Fibroblast of skin of right biceps (primary cell): ENCODE data around the gene ALDH1A1.

ENCODE experiments used
- DNase-seq: peaks from one replicate; pipeline ENCODE4 v3.0.0-alpha.2; 2013

Gene ALDH1A1

GRCh38 chr9:72952914-72953313, at the start of gene ALDH1A1:
ALDH1A1 (minus strand) TSS chr9:72953053; CDS start chr9:72953000, 53 bp downstream.
- no peak for DNase-seq

DNA sequence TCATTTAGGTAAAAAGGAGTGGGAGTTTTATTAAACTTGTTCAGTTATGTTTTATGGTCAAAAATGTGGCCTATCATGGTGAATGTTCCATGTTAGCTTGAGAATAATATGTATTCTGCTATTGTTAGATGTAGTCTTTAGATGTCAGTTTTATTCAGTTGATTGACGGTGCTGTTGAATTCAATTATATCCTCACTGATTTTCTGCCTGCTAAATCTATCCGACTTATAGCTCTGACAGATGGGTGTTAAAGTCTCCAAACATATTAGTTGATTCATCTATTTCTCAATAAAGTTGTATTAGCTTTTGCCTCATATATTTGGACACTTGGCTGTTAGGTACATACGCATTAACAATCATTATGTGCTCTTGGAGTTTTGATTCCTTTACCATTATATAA, 49.0 kb upstream of the ALDH1A1 start:
- DNase-seq: no peak

DNA sequence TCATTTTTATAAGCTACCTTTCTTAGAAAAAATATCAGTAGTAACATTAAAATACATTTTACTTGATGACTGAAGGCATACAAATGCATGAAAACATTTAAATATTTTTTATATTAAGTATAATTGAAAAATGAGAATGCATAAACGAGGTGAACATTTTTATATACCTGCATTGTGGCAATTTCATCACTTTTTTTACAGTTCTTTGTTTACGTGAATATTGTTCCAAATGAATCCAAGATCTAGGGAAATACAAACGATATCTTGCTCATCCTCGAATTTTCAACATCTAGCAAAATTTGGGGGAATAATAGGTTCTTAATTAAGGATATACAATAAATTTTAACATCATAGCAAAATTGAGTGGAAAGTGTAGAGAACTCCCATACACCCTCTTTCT, 45.5 kb upstream of the ALDH1A1 start:
- DNase-seq: no peak

DNA sequence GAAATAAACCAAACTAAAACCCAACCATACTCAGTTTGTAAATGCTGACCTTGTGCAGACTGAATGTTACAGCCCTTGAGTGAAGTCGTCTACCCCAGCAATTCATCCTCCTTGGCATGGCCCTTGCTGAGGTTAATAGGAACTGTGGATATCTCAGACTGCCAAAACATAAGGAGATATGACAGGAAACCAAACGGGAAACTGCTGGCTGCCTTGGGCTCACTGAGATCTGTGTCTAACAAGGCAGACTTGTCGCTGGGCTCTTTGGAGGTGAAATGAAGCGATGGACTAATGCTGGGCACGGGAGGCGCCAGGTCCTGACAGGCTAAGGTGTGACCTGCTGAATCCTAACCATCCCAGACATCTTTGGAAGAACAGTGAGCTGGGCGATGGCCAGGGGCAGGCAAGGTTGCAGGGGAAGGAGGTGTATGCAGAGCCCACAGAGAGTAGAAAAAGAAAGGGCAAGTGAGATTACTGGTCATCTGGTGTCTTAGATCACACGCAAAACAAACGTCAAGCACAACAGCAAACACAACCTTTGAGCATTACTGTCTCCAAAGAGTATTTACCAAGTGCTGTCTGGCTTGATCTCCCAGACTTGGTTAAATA, 44.6 kb upstream of the ALDH1A1 start:
- DNase-seq: no peak

DNA sequence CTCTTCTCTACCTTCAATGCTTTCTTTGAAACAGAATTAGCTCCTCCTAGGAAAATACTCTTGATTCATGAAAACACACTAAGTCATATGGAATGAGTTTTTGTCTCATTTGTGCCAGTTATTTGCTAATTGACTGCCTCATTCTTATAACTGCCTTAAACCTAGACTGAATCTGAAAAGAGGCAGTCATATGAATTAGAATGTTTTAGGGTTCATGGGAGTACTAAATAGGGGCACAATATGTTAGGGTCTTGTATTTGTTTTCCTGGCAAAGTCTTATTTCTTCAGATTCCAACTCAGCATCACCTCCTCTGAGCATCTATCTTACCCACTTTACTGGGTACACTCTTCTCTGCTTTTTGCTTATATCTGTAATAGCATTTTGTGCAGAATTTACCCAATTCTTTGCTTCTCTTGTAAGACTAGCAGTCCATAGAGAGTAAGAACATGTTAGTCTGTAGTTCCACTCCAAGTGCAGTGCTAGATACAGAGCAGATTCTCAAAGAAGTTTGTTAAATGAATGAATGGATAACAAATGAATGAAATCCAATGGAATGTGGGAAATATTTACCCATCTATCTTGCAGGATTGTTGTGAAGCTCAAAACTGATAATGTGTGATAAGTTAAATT, 43.9 kb upstream of the ALDH1A1 start:
- no peak for DNase-seq

DNA sequence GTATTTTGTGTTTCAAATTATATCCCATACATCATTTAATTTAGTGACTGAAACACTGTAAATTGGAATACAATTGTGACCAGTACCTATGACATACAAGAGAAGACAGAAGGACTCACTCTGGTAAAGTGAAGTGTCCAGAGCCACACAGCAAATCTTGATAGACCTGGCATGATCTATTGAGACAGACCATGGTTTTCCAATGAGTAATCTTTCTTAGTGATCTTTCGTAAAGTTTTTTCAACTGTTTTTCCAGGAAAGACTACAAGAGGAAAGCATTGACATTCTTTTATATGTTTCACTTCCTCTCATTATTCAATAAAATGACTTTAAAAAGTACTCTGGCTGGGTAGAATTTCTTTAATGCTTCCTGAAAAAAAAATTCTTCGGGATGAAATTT, 43.3 kb upstream of the ALDH1A1 start:
- DNase-seq: peak; percentile 19

DNA sequence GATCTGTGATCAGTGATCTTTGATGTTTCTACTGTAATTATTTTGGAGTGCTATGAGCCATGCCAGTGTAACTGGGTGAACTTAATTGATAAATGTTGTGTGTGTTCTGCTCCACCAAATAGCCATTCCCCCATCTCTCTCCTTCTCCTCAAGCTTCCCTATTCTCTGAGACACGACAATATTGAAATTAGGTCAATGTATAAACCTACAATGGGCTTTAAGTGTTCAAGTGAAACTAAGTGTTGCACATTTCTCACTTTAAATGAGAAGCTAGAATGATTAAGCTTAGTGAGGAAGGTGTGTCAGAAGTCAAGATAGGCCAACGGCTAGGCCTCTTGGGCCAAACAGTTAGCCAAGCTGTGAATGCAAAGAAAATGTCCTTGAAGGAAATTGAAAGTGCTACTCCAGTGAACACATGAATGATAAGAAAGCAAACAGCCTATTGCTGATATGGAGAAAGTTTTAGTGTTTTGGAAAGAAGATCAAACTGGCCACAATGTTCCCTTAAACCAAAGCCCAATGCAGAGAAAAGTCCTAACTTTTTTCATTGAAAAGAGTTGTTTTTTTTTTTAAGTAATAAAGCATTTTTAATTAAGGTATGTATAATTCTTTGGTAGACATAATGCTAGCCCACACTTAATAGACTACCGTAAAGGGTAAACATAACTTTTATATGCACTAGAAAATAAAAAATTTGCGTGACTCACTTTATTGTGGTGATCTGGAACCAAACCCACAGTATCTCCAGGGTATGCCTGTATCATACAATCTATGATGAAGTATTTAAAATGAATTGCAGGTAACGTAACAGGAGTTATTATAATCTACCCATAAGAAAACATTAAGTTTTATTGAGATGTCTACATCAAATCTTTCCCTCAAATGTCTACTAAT, 42.5 kb upstream of the ALDH1A1 start:
- no peak for DNase-seq

DNA sequence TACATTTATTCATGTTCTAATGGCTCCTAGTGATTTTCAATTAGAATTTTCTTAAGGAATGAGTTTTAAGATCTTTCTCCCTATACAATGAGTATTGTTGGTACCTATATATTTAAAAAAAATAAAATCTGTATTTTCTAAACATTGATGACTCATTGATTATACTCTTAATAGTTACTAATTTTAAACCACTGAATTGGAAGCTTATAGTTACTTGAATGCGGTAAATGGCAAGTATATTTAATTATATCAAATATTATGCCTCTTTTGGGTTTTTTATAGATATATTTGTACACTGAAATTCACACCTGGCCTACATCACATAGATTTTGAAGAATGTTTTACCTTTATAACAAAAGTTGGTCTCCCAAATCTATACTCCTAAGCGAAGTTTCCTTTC, 38.9 kb upstream of the ALDH1A1 start:
- no peak for DNase-seq

DNA sequence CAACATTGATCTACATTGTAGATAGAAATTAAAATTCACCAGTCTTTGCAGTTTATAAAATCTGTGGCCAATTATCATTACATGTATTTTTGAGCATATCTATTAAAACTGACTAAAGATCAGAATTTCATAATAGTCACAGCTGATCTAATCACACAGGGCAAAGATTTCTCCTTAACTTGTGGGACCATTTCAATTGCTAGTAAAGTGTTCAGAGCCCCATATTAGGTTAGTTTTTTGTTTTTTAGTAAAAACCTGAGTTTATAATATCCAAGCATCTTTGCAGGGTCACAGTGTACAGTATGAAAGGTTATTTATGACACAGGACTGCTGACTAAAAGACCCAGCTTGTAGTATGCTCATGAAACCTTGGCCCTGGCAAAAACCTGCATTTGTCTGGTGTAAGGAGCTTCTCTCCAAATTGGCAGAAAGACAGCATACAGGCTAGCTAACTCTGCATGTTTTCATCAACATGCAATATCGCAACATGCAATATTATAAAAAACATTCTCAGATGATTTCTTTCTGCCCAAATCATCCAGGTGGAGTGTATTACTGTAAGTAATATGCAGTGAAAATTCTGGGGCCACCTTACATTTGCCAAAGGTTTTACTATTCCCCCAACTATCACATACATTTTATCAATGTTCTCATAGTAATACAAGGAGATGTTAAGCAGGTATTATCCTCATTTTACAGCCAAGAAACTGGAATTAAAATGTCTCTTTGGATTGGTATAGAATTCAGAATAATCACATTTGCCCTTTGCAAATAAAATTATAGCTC, 37.7 kb upstream of the ALDH1A1 start:
- no peak for DNase-seq

DNA sequence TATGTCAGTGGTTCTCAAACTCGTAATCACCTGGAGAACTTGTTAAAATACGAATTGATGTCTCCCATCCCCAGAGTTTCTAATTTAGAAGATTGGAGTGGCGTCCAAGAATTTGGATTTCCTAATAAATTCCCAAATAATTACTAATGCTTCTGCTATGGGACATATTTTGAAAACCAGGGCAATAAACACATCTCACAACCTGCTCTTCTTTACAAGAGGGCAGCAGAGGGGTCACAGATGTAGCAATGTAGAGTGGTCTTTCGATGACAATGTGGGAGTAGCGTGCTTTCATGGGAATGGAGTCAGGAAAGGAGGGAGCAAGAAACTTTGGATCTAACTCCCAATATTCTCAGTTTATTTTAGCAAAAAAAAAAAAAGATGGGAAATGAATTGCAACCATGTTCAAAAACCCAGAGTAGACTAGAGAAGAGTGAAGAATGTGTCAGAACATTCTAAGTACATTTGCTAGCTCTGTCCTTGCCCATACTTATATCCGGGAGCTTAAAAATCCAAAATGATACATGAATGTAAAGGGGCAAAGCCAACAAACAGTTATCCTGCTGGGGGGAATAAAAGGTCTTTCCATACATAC, 33.8 kb upstream of the ALDH1A1 start:
- no peak for DNase-seq

GRCh38 chr9:72985746-72986145, 32.9 kb upstream of the ALDH1A1 start:
- no peak for DNase-seq

DNA sequence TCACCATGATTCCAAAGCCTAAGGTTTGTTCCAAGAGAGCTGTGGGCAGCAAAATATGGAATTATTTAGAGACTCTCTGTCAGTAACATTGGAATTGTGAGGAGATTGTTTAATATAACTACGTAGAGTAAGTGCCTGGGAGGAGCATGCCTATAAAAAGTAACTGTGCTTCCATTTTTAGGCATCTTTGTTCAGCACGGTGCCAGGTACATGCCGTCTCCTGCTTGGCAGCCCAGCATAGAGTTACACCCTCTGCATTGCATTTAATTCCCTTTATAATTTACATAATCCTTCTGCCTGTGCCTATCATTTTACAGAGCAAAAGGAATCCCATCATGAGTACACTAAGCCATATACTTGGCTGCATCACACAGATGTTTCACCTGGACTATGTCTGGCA, 32.1 kb upstream of the ALDH1A1 start:
- DNase-seq: no peak

DNA sequence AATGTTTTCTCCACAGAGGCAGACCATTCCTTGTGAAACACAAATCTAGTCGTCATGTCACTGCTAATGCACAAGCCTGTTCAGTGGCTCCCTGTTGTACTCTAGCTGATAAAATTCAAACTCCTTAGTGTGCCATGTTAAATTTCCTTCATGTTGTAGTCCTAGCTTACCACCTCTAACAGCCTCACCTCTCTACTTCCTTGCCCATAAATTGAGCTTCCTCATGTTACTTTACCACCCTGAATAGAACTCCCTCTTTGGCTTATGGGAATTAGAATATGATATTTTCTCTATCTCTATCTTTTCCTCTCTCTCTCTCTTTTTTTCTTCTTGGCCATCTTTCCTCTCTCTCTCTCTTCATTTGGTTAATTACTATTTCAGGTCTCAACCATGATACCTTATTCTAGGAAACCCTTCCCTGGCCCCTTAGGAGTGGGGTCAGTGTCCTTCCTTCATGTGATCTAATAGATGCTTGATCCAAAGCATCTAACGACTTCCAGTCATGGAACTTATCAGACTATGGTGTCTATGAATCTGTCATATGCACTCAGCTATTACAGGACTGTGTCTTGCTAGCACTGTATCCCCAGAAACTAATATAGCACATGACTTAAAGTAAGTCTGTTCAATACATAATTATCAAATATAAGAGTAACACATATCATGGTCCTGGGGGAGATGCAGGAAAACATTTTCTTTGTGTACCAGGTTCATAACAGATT, 31.5 kb upstream of the ALDH1A1 start:
- no peak for DNase-seq

GRCh38 chr9:72983512-72984225, 30.8 kb upstream of the ALDH1A1 start:
- DNase-seq: peak; percentile 28

DNA sequence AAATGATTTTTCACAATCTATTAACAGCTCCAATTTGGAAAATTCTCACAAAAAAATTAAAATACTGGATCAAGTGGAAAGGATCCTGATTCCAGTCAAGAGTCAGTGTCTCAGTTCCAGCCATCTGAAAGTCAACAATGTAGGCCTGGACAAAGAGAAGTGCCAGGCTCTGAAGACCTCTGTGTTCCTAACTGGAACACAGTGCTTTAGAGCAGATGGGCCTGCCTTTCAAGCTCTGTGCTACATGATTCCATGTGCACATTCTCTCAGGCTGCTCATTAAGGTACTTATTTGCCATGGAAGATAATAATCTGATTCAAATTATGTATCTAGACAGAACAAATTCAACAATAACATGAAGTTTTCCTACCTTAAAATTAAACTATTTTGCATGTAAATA, 30.2 kb upstream of the ALDH1A1 start:
- DNase-seq: no peak

DNA sequence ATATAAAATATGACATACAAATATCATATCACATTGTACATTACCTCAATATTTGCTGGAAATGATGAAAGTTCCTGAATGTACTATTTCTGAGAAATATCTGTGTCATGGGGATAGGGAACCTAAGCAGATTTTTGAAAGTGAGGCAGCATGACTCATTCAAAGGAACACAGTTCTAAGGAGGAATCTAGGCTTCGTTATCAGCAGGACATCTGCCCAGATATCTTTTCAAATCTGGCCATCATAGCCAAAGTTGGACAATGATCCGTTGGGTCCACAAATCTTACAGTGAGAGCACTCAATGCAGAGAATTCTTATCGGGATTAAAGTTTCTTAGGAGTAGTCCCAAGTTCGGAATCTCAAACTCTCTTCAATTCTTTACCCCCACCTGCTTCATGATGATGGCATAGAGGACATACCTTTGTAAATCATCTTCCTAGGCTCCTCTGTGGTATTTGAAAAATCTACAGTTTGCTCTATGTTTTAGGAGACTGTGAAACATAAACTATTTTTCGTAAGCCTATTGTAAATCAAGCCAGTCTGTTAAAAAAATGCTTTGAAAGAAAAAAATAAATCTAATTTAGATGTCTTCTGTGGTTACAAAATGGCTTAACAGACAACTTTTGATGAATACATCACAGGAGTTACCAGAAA, 29.4 kb upstream of the ALDH1A1 start:
- DNase-seq: no peak

DNA sequence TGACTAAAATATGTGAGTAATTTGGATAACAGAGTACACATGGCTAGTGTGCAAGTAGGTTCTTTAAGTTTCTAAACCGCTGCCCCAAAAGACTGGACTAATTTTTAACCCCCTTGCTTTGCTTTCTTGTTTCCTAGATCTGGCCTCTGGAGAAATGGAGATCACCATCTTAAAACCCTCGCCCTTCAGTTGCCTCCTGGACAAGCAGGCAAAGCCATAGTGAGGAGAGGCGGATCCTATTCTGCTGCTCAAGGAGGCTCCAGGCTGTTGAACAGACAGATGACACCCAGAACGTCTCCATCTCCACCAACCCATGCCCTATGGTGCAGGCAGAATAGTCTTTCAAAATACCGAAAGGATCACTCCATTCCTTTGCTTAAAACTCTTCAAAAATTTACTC, 28.6 kb upstream of the ALDH1A1 start:
- DNase-seq: no peak

- no peak for DNase-seq
These were observed 27.9 kb upstream of the ALDH1A1 start for GRCh38 chr9:72980600-72981265.

- DNase-seq: no peak
These were observed 27.3 kb upstream of the ALDH1A1 start for GRCh38 chr9:72980183-72980582.

DNA sequence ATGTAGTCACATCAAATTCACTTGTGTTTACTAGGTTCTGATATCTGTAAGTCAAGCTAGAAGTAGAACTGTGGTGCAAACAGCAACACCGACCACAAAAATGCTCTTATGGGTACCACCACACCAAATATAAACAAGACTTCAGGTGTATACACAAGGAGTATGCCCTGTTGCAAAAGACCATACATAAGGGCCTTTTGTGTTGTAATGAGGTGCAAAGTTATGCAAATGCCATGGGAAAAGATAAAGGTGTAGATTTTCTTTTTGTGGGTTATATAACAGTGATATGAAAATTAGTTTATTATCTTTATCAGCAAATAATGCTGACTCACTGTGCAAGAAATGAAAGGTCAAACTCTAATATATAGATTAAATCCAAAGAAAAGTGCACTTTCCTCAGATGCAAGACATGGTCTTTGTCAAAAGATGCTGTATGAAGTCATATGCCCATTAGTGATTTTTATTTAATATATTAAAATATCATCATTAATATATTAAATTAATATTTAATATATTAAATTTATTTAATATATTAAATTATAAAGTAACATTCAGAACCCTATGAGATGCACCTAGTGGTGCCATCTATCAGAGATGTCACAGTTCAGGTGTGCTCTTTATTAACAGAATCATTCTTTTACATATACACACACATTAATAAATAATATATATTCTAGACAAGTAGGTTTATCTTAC, 26.7 kb upstream of the ALDH1A1 start:
- no peak for DNase-seq
